NCI-H1694 treated with DMSO at 0.1 percent for 48 hours (cell line): ENCODE results near the gene DPYD.

Source experiments
- DNase-seq: peaks from one replicate; lab custom pipeline; 2025; lab: John Stamatoyannopoulos, UW

Gene DPYD

GRCh38 chr1:97138515-97139032 is 782.3 kb downstream of the DPYD start:
- no peak for DNase-seq

GRCh38 chr1:97137862-97138514 is 782.8 kb downstream of the DPYD start:
- peak; percentile 96 for DNase-seq

- DNase-seq = no peak
Measured at GRCh38 chr1:97136996-97137395, 783.8 kb downstream of the DPYD start.

GRCh38 chr1:97135972-97136371 is 784.9 kb downstream of the DPYD start:
- no peak for DNase-seq

- DNase-seq = no peak
Measured at GRCh38 chr1:97128426-97128825, 792.4 kb downstream of the DPYD start.

- no peak for DNase-seq
Measured at GRCh38 chr1:97123717-97124431, 797.0 kb downstream of the DPYD start.

GRCh38 chr1:97120806-97121205 is 800.0 kb downstream of the DPYD start:
- DNase-seq = no peak

GRCh38 chr1:97119260-97120158 is 801.3 kb downstream of the DPYD start:
- no peak for DNase-seq

- DNase-seq = no peak
Measured at GRCh38 chr1:97114842-97115241, 806.0 kb downstream of the DPYD start.

- DNase-seq = no peak
Measured at GRCh38 chr1:97112442-97112841, 808.4 kb downstream of the DPYD start.

GRCh38 chr1:97108179-97108578 is 812.7 kb downstream of the DPYD start:
- no peak for DNase-seq

GRCh38 chr1:97105531-97105930 is 815.3 kb downstream of the DPYD start:
- no peak for DNase-seq

GRCh38 chr1:97101509-97101908 is 819.3 kb downstream of the DPYD start:
- no peak for DNase-seq

- no peak for DNase-seq
Measured at GRCh38 chr1:97097404-97097925, 823.4 kb downstream of the DPYD start.

- DNase-seq = no peak
Measured at GRCh38 chr1:97095764-97096163, 825.1 kb downstream of the DPYD start.

GRCh38 chr1:97094247-97094972 is 826.4 kb downstream of the DPYD start:
- no peak for DNase-seq

- DNase-seq = no peak
Measured at GRCh38 chr1:97093741-97094140, 827.1 kb downstream of the DPYD start.

- DNase-seq = no peak
Measured at GRCh38 chr1:97092824-97093223, 828.0 kb downstream of the DPYD start.

- no peak for DNase-seq
Measured at GRCh38 chr1:97091679-97092078, 829.2 kb downstream of the DPYD start.

GRCh38 chr1:97091263-97091662 is 829.6 kb downstream of the DPYD start:
- DNase-seq = no peak

GRCh38 chr1:97090725-97091124 is 830.1 kb downstream of the DPYD start:
- DNase-seq = no peak

GRCh38 chr1:97089173-97089572 is 831.7 kb downstream of the DPYD start:
- no peak for DNase-seq
